GM18517 (cell line): ENCODE results near the gene UBL5.

Source experiments
- ATAC-seq: cut with Tn5 transposase; IDR thresholded peaks from one replicate; pipeline ENCODE4 v1.9.1; 2021; ENCODE audit warnings: mild to moderate bottlenecking, moderate library complexity; ENCODE audit not compliant: unreplicated experiment

The UBL5 gene

GRCh38 chr19:9877780-9878510 is 50.2 kb downstream of the UBL5 start:
- no peak for ATAC-seq

- ATAC-seq: no peak
These were observed 50.9 kb downstream of the UBL5 start for GRCh38 chr19:9878511-9879196.
